ENCODE data around the gene SORBS1.

Gene SORBS1

GRCh38 chr10:95561177-95561863 lies at the start of gene SORBS1:
Gene SORBS1, minus strand, starts transcription at chr10:95561371. Its CDS starts 120,236 bp downstream, at chr10:95441135.
- no peak for FAIRE-seq
- TF ChIP-seq POLR2A (IDR thresholded peaks at IDR 0.05; ENCODE audit: low read depth, low read length), result peak; percentile 69

GRCh38 chr10:95610727-95611126 lies 49.6 kb upstream of the SORBS1 start:
- TF ChIP-seq POLR2A (IDR thresholded peaks at IDR 0.05; ENCODE audit: low read depth, low read length), result no peak
- no peak for FAIRE-seq
- no peak for DNase-seq (ENCODE audit: insufficient read length, low spot score)

More at GRCh38 chr10:95561177-95561863, at the start of gene SORBS1:
- DNase-seq (ENCODE audit: insufficient read length, low spot score), result peak; percentile 100

GRCh38 chr10:95606922-95607321 lies 45.8 kb upstream of the SORBS1 start:
- TF ChIP-seq POLR2A (IDR thresholded peaks at IDR 0.05; ENCODE audit: low read depth, low read length), result no peak
- DNase-seq (ENCODE audit: insufficient read length, low spot score) (no peak), FAIRE-seq (no peak)

- FAIRE-seq, result no peak
- TF ChIP-seq POLR2A (IDR thresholded peaks at IDR 0.05; ENCODE audit: low read depth, low read length), result no peak
- no peak for DNase-seq (ENCODE audit: insufficient read length, low spot score)
Measured at GRCh38 chr10:95605163-95605562, 44.0 kb upstream of the SORBS1 start.

GRCh38 chr10:95604630-95605029 lies 43.5 kb upstream of the SORBS1 start:
- DNase-seq (ENCODE audit: insufficient read length, low spot score), result no peak
- no peak for TF ChIP-seq POLR2A (IDR thresholded peaks at IDR 0.05; ENCODE audit: low read depth, low read length)
- FAIRE-seq, result no peak

GRCh38 chr10:95602382-95602781 lies 41.2 kb upstream of the SORBS1 start:
- no peak for TF ChIP-seq POLR2A (IDR thresholded peaks at IDR 0.05; ENCODE audit: low read depth, low read length)
- DNase-seq (ENCODE audit: insufficient read length, low spot score), result no peak
- no peak for FAIRE-seq

GRCh38 chr10:95601116-95601719 lies 40.0 kb upstream of the SORBS1 start:
- no peak for TF ChIP-seq POLR2A (IDR thresholded peaks at IDR 0.05; ENCODE audit: low read depth, low read length)
- FAIRE-seq, result peak; percentile 90
- DNase-seq (ENCODE audit: insufficient read length, low spot score), result peak; percentile 85

GRCh38 chr10:95600158-95600557 lies 39.0 kb upstream of the SORBS1 start:
- FAIRE-seq, result no peak

GRCh38 chr10:95597788-95598187 lies 36.6 kb upstream of the SORBS1 start:
- FAIRE-seq (no peak), DNase-seq (ENCODE audit: insufficient read length, low spot score) (no peak)
- TF ChIP-seq POLR2A (IDR thresholded peaks at IDR 0.05; ENCODE audit: low read depth, low read length), result no peak

More at GRCh38 chr10:95600158-95600557, 39.0 kb upstream of the SORBS1 start:
- no peak for TF ChIP-seq POLR2A (IDR thresholded peaks at IDR 0.05; ENCODE audit: low read depth, low read length)
- DNase-seq (ENCODE audit: insufficient read length, low spot score), result no peak

- no peak for TF ChIP-seq POLR2A (IDR thresholded peaks at IDR 0.05; ENCODE audit: low read depth, low read length)
- DNase-seq (ENCODE audit: insufficient read length, low spot score) (no peak), FAIRE-seq (no peak)
Measured at GRCh38 chr10:95588025-95588424, 26.9 kb upstream of the SORBS1 start.

- no peak for TF ChIP-seq POLR2A (IDR thresholded peaks at IDR 0.05; ENCODE audit: low read depth, low read length)
- DNase-seq (ENCODE audit: insufficient read length, low spot score) (no peak), FAIRE-seq (no peak)
Measured at GRCh38 chr10:95579835-95580535, 18.8 kb upstream of the SORBS1 start.

GRCh38 chr10:95579292-95579691 lies 18.1 kb upstream of the SORBS1 start:
- DNase-seq (ENCODE audit: insufficient read length, low spot score) (no peak), FAIRE-seq (no peak)
- no peak for TF ChIP-seq POLR2A (IDR thresholded peaks at IDR 0.05; ENCODE audit: low read depth, low read length)

- FAIRE-seq (no peak), DNase-seq (ENCODE audit: insufficient read length, low spot score) (no peak)
- TF ChIP-seq POLR2A (IDR thresholded peaks at IDR 0.05; ENCODE audit: low read depth, low read length), result no peak
Measured at GRCh38 chr10:95578619-95579018, 17.4 kb upstream of the SORBS1 start.

- FAIRE-seq, result no peak
- DNase-seq (ENCODE audit: insufficient read length, low spot score), result no peak
- no peak for TF ChIP-seq POLR2A (IDR thresholded peaks at IDR 0.05; ENCODE audit: low read depth, low read length)
Measured at GRCh38 chr10:95574649-95575365, 13.6 kb upstream of the SORBS1 start.
